HUES64 (cell line): ENCODE measurements around the gene SMAP2.

Source experiments
- H3K27ac ChIP-seq: 2 replicates; pipeline ENCODE4 v1.7.0; 2013; ENCODE audit warnings: low read depth, low read length, inconsistent platforms
- H3K27me3 ChIP-seq: 2 replicates; pipeline ENCODE4 v1.6.1; 2013; ENCODE audit warnings: mild to moderate bottlenecking, low read length; ENCODE audit not compliant: insufficient read depth
- H3K36me3 ChIP-seq: 2 replicates; pipeline ENCODE4 v1.6.1; 2013; ENCODE audit warnings: mild to moderate bottlenecking, low read length; ENCODE audit not compliant: insufficient read depth
- H3K4me1 ChIP-seq: 2 replicates; pipeline ENCODE4 v1.6.1; 2013; ENCODE audit warnings: mild to moderate bottlenecking, low read length, moderate library complexity; ENCODE audit not compliant: insufficient read depth
- H3K4me3 ChIP-seq: 2 replicates; pipeline ENCODE4 v1.5.1; 2013; ENCODE audit warnings: mild to moderate bottlenecking, low read length, moderate library complexity
- H3K9ac ChIP-seq: 2 replicates; pipeline ENCODE4 v1.6.1; 2013; ENCODE audit warnings: mild to moderate bottlenecking, low read depth, low read length
- H3K9me3 ChIP-seq: 2 replicates; pipeline ENCODE4 v1.6.1; 2013; ENCODE audit warnings: low read depth, low read length; ENCODE audit not compliant: insufficient read depth
- WGBS: fragments of 150-250, 120-280 bp; methylation state at CpG from one replicate; pipeline ENCODE4 v1.1.7; 2013; ENCODE audit warnings: missing lambda C conversion rate; 5-methylcytosine and 5-hydroxymethylcytosine counted together

Gene SMAP2

GRCh38 chr1:40392221-40392620 lies 18.7 kb downstream of the SMAP2 start:
- Histone ChIP-seq H3K4me3 (no peak overlapping the region), H3K4me1 (no peaks in the 10 kb centered on the region; the same call in 1 of the 2 replicates), H3K27me3 (no peaks in the 10 kb centered on the region), H3K36me3 (no peaks in the 10 kb centered on the region), H3K9me3 (no peaks in the 10 kb centered on the region), H3K27ac (no peak overlapping the region), H3K9ac (no peak overlapping the region)
- WGBS, result 73% methylated on average over 3 of the region's 3 CpGs

GRCh38 chr1:40393173-40393572 lies 19.6 kb downstream of the SMAP2 start:
- no peaks in the 10 kb centered on the region for H3K9me3 ChIP-seq
- no peaks in the 10 kb centered on the region for H3K36me3 ChIP-seq
- WGBS, result 91% methylated on average over 3 of the region's 3 CpGs
- H3K27ac ChIP-seq, result no peak overlapping the region
- H3K4me1 ChIP-seq, result no peaks in the 10 kb centered on the region; the same call in 1 of the 2 replicates
- no peaks in the 10 kb centered on the region for H3K27me3 ChIP-seq
- H3K4me3 ChIP-seq, result no peak overlapping the region
- no peak overlapping the region for H3K9ac ChIP-seq

- H3K27ac ChIP-seq, result no peak overlapping the region
- no peaks in the 10 kb centered on the region for H3K9me3 ChIP-seq
- no peaks in the 10 kb centered on the region; the same call in 1 of the 2 replicates for H3K4me1 ChIP-seq
- no peaks in the 10 kb centered on the region for H3K36me3 ChIP-seq
- no peak overlapping the region for H3K9ac ChIP-seq
- H3K27me3 ChIP-seq, result no peaks in the 10 kb centered on the region
- 92% methylated on average over 3 of the region's 3 CpGs for WGBS
- H3K4me3 ChIP-seq, result no peak overlapping the region
Measured at GRCh38 chr1:40394491-40395172, 21.1 kb downstream of the SMAP2 start.

- WGBS, result 100% methylated on average over 2 of the region's 3 CpGs
- no peaks in the 10 kb centered on the region for H3K9me3 ChIP-seq
- H3K36me3 ChIP-seq, result no peaks in the 10 kb centered on the region
- no peak overlapping the region for H3K27ac ChIP-seq
- H3K9ac ChIP-seq, result no peak overlapping the region
- H3K4me1 ChIP-seq, result no peaks in the 10 kb centered on the region; the same call in 1 of the 2 replicates
- no peaks in the 10 kb centered on the region for H3K27me3 ChIP-seq
- H3K4me3 ChIP-seq, result no peak overlapping the region
Measured at GRCh38 chr1:40395190-40396175, 22.0 kb downstream of the SMAP2 start.

- no peaks in the 10 kb centered on the region for H3K9me3 ChIP-seq
- H3K4me3 ChIP-seq, result no peak overlapping the region
- 91% methylated on average over 1 of the region's 1 CpG for WGBS
- no peak overlapping the region for H3K27ac ChIP-seq
- H3K36me3 ChIP-seq, result no peaks in the 10 kb centered on the region
- no peak overlapping the region for H3K9ac ChIP-seq
- no peaks in the 10 kb centered on the region; the same call in 1 of the 2 replicates for H3K4me1 ChIP-seq
- no peaks in the 10 kb centered on the region for H3K27me3 ChIP-seq
Measured at GRCh38 chr1:40396420-40396819, 22.9 kb downstream of the SMAP2 start.

- Histone ChIP-seq H3K9me3 (no peaks in the 10 kb centered on the region), H3K4me1 (no peaks in the 10 kb centered on the region), H3K9ac (no peak overlapping the region), H3K36me3 (no peaks in the 10 kb centered on the region), H3K4me3 (no peak overlapping the region), H3K27me3 (no peaks in the 10 kb centered on the region), H3K27ac (no peak overlapping the region)
- 81% methylated on average over 1 of the region's 2 CpGs for WGBS
Measured at GRCh38 chr1:40397258-40397657, 23.7 kb downstream of the SMAP2 start.

- H3K4me1 ChIP-seq, result no peaks in the 10 kb centered on the region
- no peak overlapping the region for H3K4me3 ChIP-seq
- H3K36me3 ChIP-seq, result no peaks in the 10 kb centered on the region
- H3K9ac ChIP-seq, result no peak overlapping the region
- H3K27me3 ChIP-seq, result no peaks in the 10 kb centered on the region
- 92% methylated on average over 4 of the region's 4 CpGs for WGBS
- H3K9me3 ChIP-seq, result no peaks in the 10 kb centered on the region
- no peak overlapping the region for H3K27ac ChIP-seq
Measured at GRCh38 chr1:40399984-40400704, 26.6 kb downstream of the SMAP2 start.

GRCh38 chr1:40401473-40402201 lies 28.1 kb downstream of the SMAP2 start:
- no peaks in the 10 kb centered on the region for H3K9me3 ChIP-seq
- no peak overlapping the region for H3K9ac ChIP-seq
- 93% methylated on average over 7 of the region's 7 CpGs for WGBS
- no peaks in the 10 kb centered on the region for H3K4me1 ChIP-seq
- H3K4me3 ChIP-seq, result no peak overlapping the region
- no peak overlapping the region for H3K27ac ChIP-seq
- H3K27me3 ChIP-seq, result no peaks in the 10 kb centered on the region
- H3K36me3 ChIP-seq, result no peaks in the 10 kb centered on the region

GRCh38 chr1:40404670-40405462 lies 31.3 kb downstream of the SMAP2 start:
- no peaks in the 10 kb centered on the region for H3K27me3 ChIP-seq
- no peaks in the 10 kb centered on the region for H3K36me3 ChIP-seq
- no peaks in the 10 kb centered on the region for H3K9me3 ChIP-seq
- no peak overlapping the region for H3K9ac ChIP-seq
- WGBS, result 72% methylated on average over 10 of the region's 11 CpGs
- no peak overlapping the region for H3K27ac ChIP-seq
- peaks cover 9% of the 10 kb centered on the region for H3K4me1 ChIP-seq
- no peak overlapping the region for H3K4me3 ChIP-seq

- no peaks in the 10 kb centered on the region for H3K36me3 ChIP-seq
- H3K27ac ChIP-seq, result no peak overlapping the region
- no peak overlapping the region for H3K4me3 ChIP-seq
- no peaks in the 10 kb centered on the region for H3K27me3 ChIP-seq
- H3K9me3 ChIP-seq, result no peaks in the 10 kb centered on the region
- WGBS, result 96% methylated on average over 4 of the region's 4 CpGs
- H3K9ac ChIP-seq, result no peak overlapping the region
- peaks cover 9% of the 10 kb centered on the region for H3K4me1 ChIP-seq
Measured at GRCh38 chr1:40405812-40406211, 32.3 kb downstream of the SMAP2 start.
